K562 (cell line): ENCODE measurements around the gene PARP4. TPM values are rescaled to one million over a fixed set of nuclear protein-coding genes. Genes with fewer than 3 reads are reported as not detected.
A peak's percentile ranks its signal among the peaks of the same experiment; 100 is the strongest.
"Not testable (repeated sequence)": the region's sequence is repeated elsewhere in the genome, so short reads cannot be mapped to it uniquely, and the experiment has no call there.

ENCODE experiments used
- ATAC-seq: fragments of 200-7000 bp; cut with Tn5 transposase; 3 replicates; pipeline ENCODE4 v1.9.1; 2020; ENCODE audit warnings: moderate library complexity
- BruUV-seq: library from RNA; stranded (reverse); fragments of 400-500 nt; replicated peaks from 2 replicates; lab custom pipeline; 2021; lab: Mats Ljungman, UMichigan
- CTCF ChIA-PET: fragments of 300-600 bp; formaldehyde crosslinking; extraction: SDS; loops from one replicate; lab custom pipeline; 2021; ENCODE audit warnings: low intra/inter-chr PET ratio; lab: Yijun Ruan, JAX
- POLR2A ChIA-PET: fragments of 300-600, 350-650 bp; sonication (Branson Sonifier 250); formaldehyde crosslinking; extraction: SDS; loops from one replicate; lab custom pipeline; 2021; ENCODE audit warnings: antibody characterized with exemption, inconsistent platforms; lab: Yijun Ruan, JAX
- DNase-seq, 4 experiments: peaks; one replicate each; pipeline versions ENCODE4 v3.0.0 to v3.0.0-alpha.2; 2011 to 2018; ENCODE audit warnings: low spot score in 3 of 4, mixed read lengths in 3 of 4; ENCODE audit errors: extremely low read depth in 1 of 4
- FAIRE-seq: peaks from 2 replicates; lab custom pipeline; 2011; peaks lifted over from hg19 to GRCh38; lab: Jason Lieb, UNC
- H2AFZ ChIP-seq: 2 replicates; pipeline ENCODE4 v1.6.0; 2011; ENCODE audit warnings: low read depth, low read length, control low read depth, inconsistent platforms
- H3K27ac ChIP-seq: fragments of 200-600 bp; 3 replicates; pipeline ENCODE4 v1.8.0; 2011; ENCODE audit warnings: low read depth, mild to moderate bottlenecking, control low read depth, inconsistent platforms, low read length, moderate library complexity, mixed read lengths; ENCODE audit errors: extremely low read depth
- H3K27me3 ChIP-seq, 2 experiments: fragments of 300-600 bp in 1 of 2; 2 replicates in 1 of 2; 3 replicates in 1 of 2; pipeline versions ENCODE4 v1.6.0 to v1.8.0; 2011; ENCODE audit warnings: inconsistent platforms in 2 of 2, low read length in 2 of 2, mild to moderate bottlenecking in 1 of 2, mixed read lengths in 1 of 2, moderate library complexity in 1 of 2; ENCODE audit not compliant: control insufficient read depth in 2 of 2, insufficient read depth in 2 of 2
- H3K36me3 ChIP-seq: fragments of 300-600 bp; 3 replicates; pipeline ENCODE4 v1.8.0; 2011; ENCODE audit warnings: mild to moderate bottlenecking, low read length, inconsistent platforms; ENCODE audit not compliant: control insufficient read depth, insufficient read depth
- H3K4me1 ChIP-seq, 2 experiments: fragments of 200-600 bp in 1 of 2; replicated peaks in 1 of 2; 2 replicates in 1 of 2; 3 replicates in 1 of 2; pipeline versions ENCODE4 v1.5.1 to v1.8.0; 2011; ENCODE audit warnings: inconsistent platforms in 2 of 2, low read length in 2 of 2, mild to moderate bottlenecking in 1 of 2, mixed read lengths in 1 of 2, moderate library complexity in 1 of 2; ENCODE audit not compliant: control insufficient read depth in 2 of 2, insufficient read depth in 2 of 2
- H3K4me2 ChIP-seq: 2 replicates; pipeline ENCODE4 v1.6.1; 2011; ENCODE audit warnings: low read length, control low read depth, inconsistent platforms, mixed read lengths; ENCODE audit not compliant: insufficient read depth
- H3K4me3 ChIP-seq: fragments of 200-600 bp; sonication (generic), shearing (Covaris generic); 2 replicates; pipeline ENCODE4 v1.5.1; 2016; ENCODE audit warnings: control low read depth, inconsistent platforms
- H3K79me2 ChIP-seq: fragments of 200-600 bp; 3 replicates; pipeline ENCODE4 v1.8.0; 2011; ENCODE audit warnings: low read length, inconsistent platforms; ENCODE audit not compliant: control insufficient read depth, insufficient read depth
- H3K9ac ChIP-seq, 2 experiments: 2 replicates each; pipeline versions ENCODE4 v1.6.0 to v1.6.1; 2011; ENCODE audit warnings: low read depth in 2 of 2, low read length in 2 of 2, control low read depth in 1 of 2, inconsistent platforms in 1 of 2, mild to moderate bottlenecking in 1 of 2, mixed read lengths in 1 of 2; ENCODE audit not compliant: insufficient read depth in 1 of 2
- H3K9me1 ChIP-seq: one replicate; pipeline ENCODE4 v1.6.0; 2011; ENCODE audit warnings: inconsistent platforms, mild to moderate bottlenecking, low read length, moderate library complexity; ENCODE audit not compliant: control insufficient read depth, insufficient read depth
- H3K9me3 ChIP-seq: replicated peaks from 2 replicates; pipeline ENCODE4 v1.5.1; 2011; ENCODE audit warnings: low read depth, low read length, inconsistent platforms; ENCODE audit not compliant: control insufficient read depth, insufficient read depth
- H4K20me1 ChIP-seq: replicated peaks from 2 replicates; pipeline ENCODE4 v1.6.1; 2011; ENCODE audit warnings: low read length, inconsistent platforms, mixed read lengths; ENCODE audit not compliant: control insufficient read depth, insufficient read depth
- ADNP ChIP-seq: fragments of 200-800 bp; sonication (Bioruptor generic); IDR thresholded peaks from 2 replicates; pipeline ENCODE4 v1.6.1; 2016; ENCODE audit warnings: missing genetic modification characterization, missing compliant biosample characterization
- BRF1 ChIP-seq: IDR thresholded peaks from 3 replicates; pipeline ENCODE4 v1.6.1; 2011; ENCODE audit warnings: borderline replicate concordance, mild to moderate bottlenecking; ENCODE audit not compliant: insufficient read length; ENCODE audit errors: extremely low read depth
- C11orf30 ChIP-seq: fragments of 450-650 bp; IDR thresholded peaks from 2 replicates; pipeline ENCODE4 v1.6.1; 2016; ENCODE audit warnings: low read depth, mild to moderate bottlenecking
- CBX5 ChIP-seq: IDR thresholded peaks from 2 replicates; pipeline ENCODE4 v1.6.1; 2014; ENCODE audit warnings: low read depth, borderline replicate concordance
- KAT2B ChIP-seq: IDR thresholded peaks from one replicate; pipeline ENCODE4 v1.6.1; 2012; ENCODE audit warnings: low read depth, mild to moderate bottlenecking, control low read depth, inconsistent platforms, low read length, moderate library complexity
- MAFF ChIP-seq: IDR thresholded peaks from 2 replicates; pipeline ENCODE4 v1.6.1; 2012; ENCODE audit warnings: low read length, improper control_type of control experiment
- MAFG ChIP-seq: fragments of 450-650 bp; conservative IDR thresholded peaks from 2 replicates; pipeline ENCODE4 v1.6.1; 2016; ENCODE audit warnings: missing genetic modification characterization, missing compliant biosample characterization
- MAFK ChIP-seq: IDR thresholded peaks from 2 replicates; pipeline ENCODE4 v1.6.1; 2011; ENCODE audit warnings: low read length, improper control_type of control experiment
- MCM3 ChIP-seq: fragments of 450-650 bp; IDR thresholded peaks from 2 replicates; pipeline ENCODE4 v1.6.1; 2016
- SMARCA4 ChIP-seq: fragments of 450-650 bp; IDR thresholded peaks from 2 replicates; pipeline ENCODE4 v1.6.1; 2016
- ZNF316 ChIP-seq: fragments of 450-650 bp; IDR thresholded peaks from 2 replicates; pipeline ENCODE4 v1.6.1; 2016
- ZNF436 ChIP-seq: fragments of 250-450, 450-650 bp; sonication (Bioruptor Pico); formaldehyde crosslinking; IDR thresholded peaks from 2 replicates; pipeline ENCODE4 v1.7.0; 2020; ENCODE audit warnings: mild to moderate bottlenecking
- WGBS: fragments of 100-300 bp; shearing (Covaris generic); methylation state at CpG from one replicate; pipeline ENCODE4 v1.1.6; 2016; ENCODE audit warnings: low coverage, mixed read lengths; ENCODE audit not compliant: insufficient coverage; ENCODE audit errors: missing lambda C conversion rate; 5-methylcytosine and 5-hydroxymethylcytosine counted together
- in situ Hi-C: fragments of 300-500 bp; cut with MboI; formaldehyde crosslinking; loops from 4 replicates; pipeline ENCODE4 v1.15.0; 2018; ENCODE audit warnings: inconsistent platforms, mixed read lengths
- intact Hi-C: fragments of 100-400 bp; cut with micrococcal nuclease; formaldehyde crosslinking; loops from 2 replicates; pipeline ENCODE4 v1.14.2; 2022
- polyA plus RNA-seq, 8 experiments: library from polyadenylated mRNA; depleted of rRNA in 4 of 8; stranded (reverse) in 5 of 8; unstranded in 3 of 8; fragments of >200 nt; fragmentation: Nextera tagmentation in 2 of 8; fragmentation: Illumina TruSeq in 1 of 8; extraction: Ambion mirVana in 2 of 8; extraction: Trizol in 1 of 8; gene quantifications; 2 replicates each; pipeline versions ENCODE4 v1.2.1 to v1.2.3, GENCODE V29; 2011 to 2014; ENCODE audit warnings: inconsistent platforms in 1 of 8, missing spikeins in 1 of 8
- total RNA-seq, 7 experiments: library from RNA; depleted of rRNA in 6 of 7; stranded (reverse); fragments of >200 nt in 6 of 7; fragmentation: Illumina TruSeq in 2 of 7; extraction: Trizol in 2 of 7; gene quantifications; 2 replicates each; pipeline versions ENCODE4 v1.2.1 to v1.2.3, GENCODE V29; 2011 to 2021; ENCODE audit warnings: low replicate concordance in 1 of 7

Gene PARP4
- total and polyA plus RNA-seq, 9 of the 15 experiments (the other 6 are each of a cell fraction or from before 2014, with no cell fraction given) = 6.3 to 26.3 (median 18.8) TPM

- TF ChIP-seq ADNP (tag) (no peak), SMARCA4 (no peak), CBX5 (no peak), MCM3 (no peak), ZNF436 (CRISPR knock-in tag) (no peak)
Measured at GRCh38 chr13:24473686-24474085, 38.9 kb downstream of the PARP4 start (continued).

- ATAC-seq, H3K9me1 ChIP-seq, H2AFZ ChIP-seq, FAIRE-seq, H3K4me2 ChIP-seq, H3K79me2 ChIP-seq, H3K27me3 ChIP-seq, H3K4me1 ChIP-seq, H3K27ac ChIP-seq, H3K9ac ChIP-seq, DNase-seq, BruUV-seq, intact Hi-C loops, H4K20me1 ChIP-seq, in situ Hi-C loops, H3K9me3 ChIP-seq, H3K4me3 ChIP-seq, CTCF ChIA-PET: not testable (repeated sequence)
- POLR2A ChIA-PET = interaction anchor here (0.5 kb wide), 1 partner anchor 39 kb away, joined by 3 read pairs; no protein-coding TSS in a partner anchor
- H3K36me3 ChIP-seq = peaks cover 37% of the 10 kb centered on the region; the same call in 2 of the 3 replicates
- 97% methylated on average over 3 of the region's 5 CpGs for WGBS
Measured at GRCh38 chr13:24472129-24472528, 40.4 kb downstream of the PARP4 start.

- in situ Hi-C loops = no loop called here
- BruUV-seq = no TSS peak
Measured at GRCh38 chr13:24463078-24463477, 49.5 kb downstream of the PARP4 start.

More at GRCh38 chr13:24463078-24463477, 49.5 kb downstream of the PARP4 start:
- intact Hi-C loops = no loop called here
- ChIA-PET POLR2A (no interaction called here), CTCF (no interaction called here)
- Histone ChIP-seq H3K9ac (no peak overlapping the region), H3K4me2 (no peak overlapping the region), H3K36me3 (peaks cover 15% of the 10 kb centered on the region; the same call in 1 of the 3 replicates), H3K27me3 (no peaks in the 10 kb centered on the region), H3K4me1 (no peaks in the 10 kb centered on the region), H4K20me1 (no peaks in the 10 kb centered on the region), H3K9me1 (no peaks in the 10 kb centered on the region), H3K9me3 (no peaks in the 10 kb centered on the region), H2AFZ (no peak overlapping the region), H3K79me2 (no peaks in the 10 kb centered on the region), H3K4me3 (no peak overlapping the region), H3K27ac (no peak overlapping the region)
- TF ChIP-seq MAFG (tag) (peak; percentile 69), C11orf30 (peak; percentile 70), KAT2B (no peak), BRF1 (no peak), MAFK (peak; percentile 53; the same call in 1 of the 2 replicates), MAFF (peak; percentile 48; the same call in 1 of the 2 replicates), ZNF316 (peak; percentile 87)
- ATAC-seq = no peak
- WGBS = 54% methylated on average over 2 of the region's 2 CpGs
- DNase-seq = no peak
- no peak for FAIRE-seq
